Fibroblast of pulmonary artery (primary cell): Measurements from ENCODE around the gene NXT1.
A peak's percentile ranks its signal among the peaks of the same experiment; 100 is the strongest.

Experiments
- DNase-seq: peaks from one replicate; pipeline ENCODE4 v3.0.0-alpha.2; 2010; ENCODE audit warnings: low read depth
- H3K4me3 ChIP-seq: replicated peaks from 2 replicates; pipeline ENCODE4 v1.5.1; 2011; ENCODE audit warnings: low read depth, mild to moderate bottlenecking, control low read depth, low read length, moderate library complexity
- CTCF ChIP-seq: IDR thresholded peaks from 2 replicates; pipeline ENCODE4 v1.5.1; 2011; ENCODE audit warnings: mild to moderate bottlenecking, control low read depth, low read length, inconsistent platforms; ENCODE audit errors: missing control alignments

NXT1 gene

GRCh38 chr20:23350196-23350903, at the start of gene NXT1:
Gene NXT1 (plus strand): TSS chr20:23350791. CDS start chr20:23354042, 3,251 bp downstream.
- peak; percentile 99 for DNase-seq
- TF ChIP-seq CTCF: no peak
- H3K4me3 ChIP-seq: peak within 1 kb of the TSS; percentile 86

- TF ChIP-seq CTCF: no peak
- H3K4me3 ChIP-seq: no peak overlapping the region
- no peak for DNase-seq
Observed at GRCh38 chr20:23301436-23302050, 49.0 kb upstream of the NXT1 start.

- TF ChIP-seq CTCF: no peak
- DNase-seq: no peak
- H3K4me3 ChIP-seq: no peak overlapping the region
Observed at GRCh38 chr20:23302386-23302785, 48.2 kb upstream of the NXT1 start.

- no peak for TF ChIP-seq CTCF
- no peak overlapping the region for H3K4me3 ChIP-seq
- DNase-seq: no peak
Observed at GRCh38 chr20:23302801-23303200, 47.8 kb upstream of the NXT1 start.

- TF ChIP-seq CTCF: no peak
- no peak overlapping the region for H3K4me3 ChIP-seq
- DNase-seq: no peak
Observed at GRCh38 chr20:23303325-23304102, 47.1 kb upstream of the NXT1 start.

- TF ChIP-seq CTCF: no peak
- no peak overlapping the region for H3K4me3 ChIP-seq
- no peak for DNase-seq
Observed at GRCh38 chr20:23304616-23305015, 46.0 kb upstream of the NXT1 start.
